ENCODE measurements around the gene NXF1.

- TF ChIP-seq CAMTA2 (CRISPR knock-in tag; IDR thresholded peaks at IDR 0.05; ENCODE audit: borderline replicate concordance) (no peak), ARID2 (CRISPR knock-in tag; IDR thresholded peaks at IDR 0.05; ENCODE audit: borderline replicate concordance) (no peak), ZNF639 (CRISPR knock-in tag; conservative IDR thresholded peaks at IDR 0.05) (no peak), JUN (CRISPR knock-in tag; IDR thresholded peaks at IDR 0.05) (no peak), KDM6A (CRISPR knock-in tag; IDR thresholded peaks at IDR 0.05; ENCODE audit: low read depth) (no peak), POLR2AphosphoS5 (IDR thresholded peaks at IDR 0.05; ENCODE audit: low read depth, low read length) (no peak), EZH2 (conservative IDR thresholded peaks at IDR 0.05; ENCODE audit: low read depth, low read length) (no peak), DPF2 (CRISPR knock-in tag; IDR thresholded peaks at IDR 0.05; ENCODE audit: borderline replicate concordance, low read depth) (no peak), MEF2D (CRISPR knock-in tag; IDR thresholded peaks at IDR 0.05) (no peak), ZSCAN31 (CRISPR knock-in tag; IDR thresholded peaks at IDR 0.05; ENCODE audit: low read depth) (no peak), CTCF (CRISPR knock-in tag; IDR thresholded peaks at IDR 0.05) (no peak), DR1 (CRISPR knock-in tag; IDR thresholded peaks at IDR 0.05) (no peak), MTERF4 (CRISPR knock-in tag; IDR thresholded peaks at IDR 0.05) (no peak)
Observed at GRCh38 chr11:62806611-62807121, 1.4 kb upstream of the NXF1 start.
